OCI-LY7 (cell line): ENCODE results near the gene SEC24B. TPM values are rescaled to one million over a fixed set of nuclear protein-coding genes. Genes with fewer than 3 reads are reported as not detected.

ENCODE experiments used
- BruUV-seq: library from RNA; stranded (reverse); fragments of 400-500 nt; replicated peaks from 2 replicates; lab custom pipeline; 2021; lab: Mats Ljungman, UMichigan
- CTCF ChIA-PET: fragments of 300-600 bp; sonication (Branson Sonifier 250); formaldehyde crosslinking; loops from one replicate; lab custom pipeline; 2022; ENCODE audit warnings: antibody characterized with exemption; ENCODE audit not compliant: unreplicated experiment; lab: Charles Lee
- POLR2A ChIA-PET: fragments of 300-600 bp; sonication (Branson Sonifier 250); formaldehyde crosslinking; loops from one replicate; lab custom pipeline; 2022; ENCODE audit warnings: antibody characterized with exemption; lab: Charles Lee
- DNase-seq: peaks from one replicate; pipeline ENCODE4 v3.0.0-alpha.2; 2015; ENCODE audit warnings: low spot score
- H2AFZ ChIP-seq: fragments of 200-600 bp; sonication (generic), shearing (Covaris generic); 2 replicates; pipeline ENCODE4 v1.6.1; 2014; ENCODE audit warnings: mild to moderate bottlenecking, antibody characterized with exemption, low read length, moderate library complexity
- H3K27ac ChIP-seq: fragments of 200-600 bp; sonication (generic); 2 replicates; pipeline ENCODE4 v1.5.1; 2014; ENCODE audit warnings: mixed run types, low read depth, mild to moderate bottlenecking, moderate library complexity, low read length, inconsistent platforms; ENCODE audit not compliant: poor library complexity, severe bottlenecking
- H3K36me3 ChIP-seq: fragments of 200-600 bp; sonication (generic); 2 replicates; pipeline ENCODE4 v1.6.1; 2014; ENCODE audit warnings: mild to moderate bottlenecking, antibody characterized with exemption, low read length, moderate library complexity, mixed read lengths; ENCODE audit not compliant: insufficient read depth
- H3K4me1 ChIP-seq: fragments of 200-600 bp; sonication (generic); 2 replicates; pipeline ENCODE4 v1.5.1; 2014; ENCODE audit warnings: mild to moderate bottlenecking, low read length; ENCODE audit not compliant: insufficient read depth, poor library complexity, severe bottlenecking
- H3K4me2 ChIP-seq: fragments of 200-600 bp; sonication (generic); 2 replicates; pipeline ENCODE4 v1.6.1; 2014; ENCODE audit warnings: mild to moderate bottlenecking, low read length
- H3K4me3 ChIP-seq: fragments of 200-600 bp; sonication (generic); 2 replicates; pipeline ENCODE4 v1.5.1; 2014; ENCODE audit warnings: mild to moderate bottlenecking, low read depth, low read length; ENCODE audit not compliant: poor library complexity, severe bottlenecking
- H3K79me2 ChIP-seq: fragments of 200-600 bp; sonication (generic); 2 replicates; pipeline ENCODE4 v1.6.1; 2016; ENCODE audit warnings: low read depth, mild to moderate bottlenecking, low read length, moderate library complexity, mixed read lengths; ENCODE audit not compliant: insufficient read depth
- H3K9me2 ChIP-seq: fragments of 200-600 bp; sonication (generic); 2 replicates; pipeline ENCODE4 v1.6.1; 2016; ENCODE audit warnings: mild to moderate bottlenecking, low read length, mixed read lengths; ENCODE audit not compliant: insufficient read depth
- H3K9me3 ChIP-seq: fragments of 200-600 bp; sonication (generic); 2 replicates; pipeline ENCODE4 v1.6.1; 2014; ENCODE audit warnings: mild to moderate bottlenecking, mixed run types, low read length, mixed read lengths
- H4K20me1 ChIP-seq: fragments of 200-600 bp; sonication (generic); 2 replicates; pipeline ENCODE4 v1.6.1; 2014; ENCODE audit warnings: mild to moderate bottlenecking, antibody characterized with exemption, low read length, moderate library complexity, mixed read lengths; ENCODE audit not compliant: insufficient read depth
- CTCF ChIP-seq: fragments of 200-600 bp; sonication (generic); conservative IDR thresholded peaks from 2 replicates; pipeline ENCODE4 v1.5.1; 2014; ENCODE audit warnings: mild to moderate bottlenecking, antibody characterized with exemption, low read length, moderate library complexity, mixed read lengths
- EZH2phosphoT487 ChIP-seq: fragments of 200-600 bp; sonication (generic); IDR thresholded peaks from 2 replicates; pipeline ENCODE4 v1.6.1; 2018; ENCODE audit warnings: low read depth, borderline replicate concordance, mild to moderate bottlenecking, mixed run types, antibody characterized with exemption, low read length, moderate library complexity, mixed read lengths
- intact Hi-C: fragments of 100-400 bp; cut with micrococcal nuclease; formaldehyde crosslinking; loops from one replicate; pipeline ENCODE4 v1.10.0; 2022; ENCODE audit not compliant: unreplicated experiment
- total RNA-seq, 2 experiments: library from RNA; depleted of rRNA in 1 of 2; stranded (reverse); fragments of >200 nt in 1 of 2; shearing (Covaris generic) in 1 of 2; gene quantifications; 2 replicates each; pipeline ENCODE4 v1.2.3, GENCODE V29; 2014 to 2022

The SEC24B gene
- total RNA-seq, 2 experiments from 2014 or later: 13.1 to 26.3 TPM

- Histone ChIP-seq H3K27ac (no peak overlapping the region), H3K9me2 (no peaks in the 10 kb centered on the region), H3K9me3 (no peaks in the 10 kb centered on the region), H4K20me1 (no peaks in the 10 kb centered on the region), H3K36me3 (no peaks in the 10 kb centered on the region), H3K4me2 (no peak overlapping the region), H2AFZ (no peak overlapping the region), H3K79me2 (no peaks in the 10 kb centered on the region), H3K4me3 (no peak overlapping the region), H3K4me1 (no peaks in the 10 kb centered on the region)
- intact Hi-C loops: no loop called here
- DNase-seq: no peak
- BruUV-seq: no TSS peak
- TF ChIP-seq CTCF (no peak), EZH2phosphoT487 (no peak)
- ChIA-PET CTCF (no interaction called here), POLR2A (interaction anchor here (0.6 to 1.2 kb wide), 3 partner anchors 13 to 148 kb away, joined by 3 to 5 read pairs (median 4); no protein-coding TSS in a partner anchor)
Measured at GRCh38 chr4:109411964-109412363, 21.7 kb upstream of the SEC24B start.

GRCh38 chr4:109412776-109413175 is 20.8 kb upstream of the SEC24B start:
- POLR2A ChIA-PET: interaction anchor here (0.5 to 1.2 kb wide), 4 partner anchors 10 to 570 kb away, joined by 3 to 4 read pairs (median 3); no protein-coding TSS in a partner anchor
- no peaks in the 10 kb centered on the region for H3K79me2 ChIP-seq
- intact Hi-C loops: no loop called here
- no peak for TF ChIP-seq CTCF
- TF ChIP-seq EZH2phosphoT487: no peak
- BruUV-seq: no TSS peak
- no peaks in the 10 kb centered on the region for H3K9me2 ChIP-seq
- no peaks in the 10 kb centered on the region for H3K9me3 ChIP-seq
- H2AFZ ChIP-seq: no peak overlapping the region
- H3K4me2 ChIP-seq: no peak overlapping the region
- no peaks in the 10 kb centered on the region for H3K4me1 ChIP-seq
- H4K20me1 ChIP-seq: no peaks in the 10 kb centered on the region
- no peaks in the 10 kb centered on the region for H3K36me3 ChIP-seq
- CTCF ChIA-PET: no interaction called here
- no peak overlapping the region for H3K4me3 ChIP-seq
- no peak for DNase-seq
- H3K27ac ChIP-seq: no peak overlapping the region

- TF ChIP-seq CTCF (no peak), EZH2phosphoT487 (no peak)
- intact Hi-C loops: no loop called here
- ChIA-PET POLR2A (interaction anchor here (0.6 to 0.7 kb wide), 5 partner anchors 16 to 366 kb away, joined by 3 to 8 read pairs (median 5); no protein-coding TSS in a partner anchor), CTCF (no interaction called here)
- no peak overlapping the region for H3K4me3 ChIP-seq
- no peaks in the 10 kb centered on the region for H3K9me3 ChIP-seq
- H3K9me2 ChIP-seq: no peaks in the 10 kb centered on the region
- H4K20me1 ChIP-seq: no peaks in the 10 kb centered on the region
- no peaks in the 10 kb centered on the region for H3K79me2 ChIP-seq
- H3K4me2 ChIP-seq: no peak overlapping the region
- H3K36me3 ChIP-seq: no peaks in the 10 kb centered on the region
- no TSS peak for BruUV-seq
- H3K4me1 ChIP-seq: no peaks in the 10 kb centered on the region
- no peak overlapping the region for H2AFZ ChIP-seq
- H3K27ac ChIP-seq: no peak overlapping the region
- DNase-seq: no peak
Measured at GRCh38 chr4:109414938-109415337, 18.7 kb upstream of the SEC24B start.
